SH-SY5Y (cell line): Measurements from ENCODE around the gene CCDC91.

ENCODE experiments used
- GATA2 ChIP-seq: IDR thresholded peaks from 2 replicates; pipeline ENCODE4 v1.6.1; 2011; ENCODE audit warnings: mild to moderate bottlenecking, low read depth, low read length
- GATA3 ChIP-seq: IDR thresholded peaks from 2 replicates; pipeline ENCODE4 v1.6.1; 2011; ENCODE audit warnings: low read depth, mild to moderate bottlenecking, low read length, moderate library complexity

DNA sequence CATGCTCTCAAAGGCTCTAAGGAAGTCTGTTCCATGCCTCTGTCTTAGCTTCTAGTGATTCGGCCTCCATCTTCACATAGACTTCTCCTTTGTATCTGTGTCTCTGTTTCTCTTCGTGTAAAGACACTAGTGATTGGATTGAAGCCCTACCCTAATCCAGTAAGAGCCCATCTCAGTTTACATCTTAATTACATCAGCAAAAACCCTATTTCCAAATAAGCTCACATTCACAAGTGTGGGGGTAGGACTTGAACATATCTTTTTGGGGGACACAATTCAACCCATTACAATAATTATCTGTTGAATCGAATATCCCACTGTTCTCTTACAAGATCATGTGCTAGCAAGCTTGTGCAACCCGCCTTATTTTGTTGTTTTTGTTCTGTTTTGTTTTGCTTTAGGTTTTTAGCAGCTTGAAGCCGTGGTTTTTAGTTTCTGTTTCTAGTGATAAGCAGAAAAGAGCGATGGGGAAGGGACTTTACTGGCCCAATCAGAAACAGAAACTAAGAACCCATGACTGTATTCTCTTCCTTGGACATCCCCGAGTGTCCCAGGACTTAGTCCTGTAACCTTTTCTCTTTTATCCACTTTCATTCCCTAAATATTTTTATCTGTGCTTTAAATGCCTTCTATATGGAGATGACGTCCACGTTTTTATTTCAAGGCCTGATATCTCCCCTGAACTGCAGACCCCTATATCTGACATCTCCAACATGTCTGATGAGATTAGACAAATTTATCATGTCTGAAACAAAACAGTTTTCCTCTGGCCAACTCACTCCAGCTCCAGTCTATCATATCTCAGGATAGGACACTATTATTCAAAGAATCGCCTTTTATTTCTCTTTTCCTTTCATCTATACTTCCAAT, 353.0 kb downstream of the CCDC91 start:
- TF ChIP-seq GATA2 (no peak), GATA3 (no peak)
